ENCODE measurements around the gene ADGRV1.

DNA sequence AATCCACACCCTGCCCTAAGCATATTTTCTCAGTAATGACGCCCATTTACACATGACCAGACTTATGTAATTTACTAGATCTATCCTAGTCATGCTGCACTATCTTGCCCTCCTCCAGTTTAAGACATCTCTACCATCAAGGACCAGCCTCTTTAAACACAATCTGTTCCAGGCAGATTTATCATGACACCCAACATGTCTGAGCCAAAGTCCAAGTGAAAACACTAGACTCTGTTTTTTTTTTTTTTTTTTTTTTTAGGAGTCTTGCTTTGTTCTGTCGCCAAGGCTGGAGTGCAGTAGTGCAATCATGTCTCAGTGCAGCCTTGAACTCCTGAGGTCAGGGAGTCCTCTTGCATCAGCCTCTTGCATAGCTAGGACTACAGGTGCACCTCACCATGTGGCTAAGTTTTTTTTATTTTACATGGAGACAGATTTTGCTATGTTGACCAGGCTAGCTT lies 469.9 kb downstream of the ADGRV1 start:
- TF ChIP-seq, protein P1, sequence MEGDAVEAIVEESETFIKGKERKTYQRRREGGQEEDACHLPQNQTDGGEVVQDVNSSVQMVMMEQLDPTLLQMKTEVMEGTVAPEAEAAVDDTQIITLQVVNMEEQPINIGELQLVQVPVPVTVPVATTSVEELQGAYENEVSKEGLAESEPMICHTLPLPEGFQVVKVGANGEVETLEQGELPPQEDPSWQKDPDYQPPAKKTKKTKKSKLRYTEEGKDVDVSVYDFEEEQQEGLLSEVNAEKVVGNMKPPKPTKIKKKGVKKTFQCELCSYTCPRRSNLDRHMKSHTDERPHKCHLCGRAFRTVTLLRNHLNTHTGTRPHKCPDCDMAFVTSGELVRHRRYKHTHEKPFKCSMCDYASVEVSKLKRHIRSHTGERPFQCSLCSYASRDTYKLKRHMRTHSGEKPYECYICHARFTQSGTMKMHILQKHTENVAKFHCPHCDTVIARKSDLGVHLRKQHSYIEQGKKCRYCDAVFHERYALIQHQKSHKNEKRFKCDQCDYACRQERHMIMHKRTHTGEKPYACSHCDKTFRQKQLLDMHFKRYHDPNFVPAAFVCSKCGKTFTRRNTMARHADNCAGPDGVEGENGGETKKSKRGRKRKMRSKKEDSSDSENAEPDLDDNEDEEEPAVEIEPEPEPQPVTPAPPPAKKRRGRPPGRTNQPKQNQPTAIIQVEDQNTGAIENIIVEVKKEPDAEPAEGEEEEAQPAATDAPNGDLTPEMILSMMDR (IDR thresholded peaks at IDR 0.05), result no peak
- no peak for TF ChIP-seq POLR2A (IDR thresholded peaks at IDR 0.05)
